Measurements from ENCODE around the gene NUP88.

NUP88 gene

GRCh38 chr17:5354310-5354709 lies 65.2 kb downstream of the NUP88 start:
- DNase-seq, result no peak

GRCh38 chr17:5352681-5353289 lies 66.7 kb downstream of the NUP88 start:
- DNase-seq, result no peak

- DNase-seq, result no peak
Measured at GRCh38 chr17:5344914-5345313, 74.5 kb downstream of the NUP88 start.

All from effector CD4-positive, alpha-beta T cell (primary cell).